Midbrain (tissue), 1 donor: ENCODE data around the gene CATSPERD.
"Not testable (repeated sequence)": the region's sequence is repeated elsewhere in the genome, so short reads cannot be mapped to it uniquely, and the experiment has no call there.

Source experiments
- DNase-seq: peaks from one replicate; lab custom pipeline; 2025; lab: John Stamatoyannopoulos, UW

The CATSPERD gene

GRCh38 chr19:5719274-5719960 is 1.0 kb upstream of the CATSPERD start:
- no peak for DNase-seq

GRCh38 chr19:5727453-5728050 is 7.1 kb downstream of the CATSPERD start:
- no peak for DNase-seq

DNA sequence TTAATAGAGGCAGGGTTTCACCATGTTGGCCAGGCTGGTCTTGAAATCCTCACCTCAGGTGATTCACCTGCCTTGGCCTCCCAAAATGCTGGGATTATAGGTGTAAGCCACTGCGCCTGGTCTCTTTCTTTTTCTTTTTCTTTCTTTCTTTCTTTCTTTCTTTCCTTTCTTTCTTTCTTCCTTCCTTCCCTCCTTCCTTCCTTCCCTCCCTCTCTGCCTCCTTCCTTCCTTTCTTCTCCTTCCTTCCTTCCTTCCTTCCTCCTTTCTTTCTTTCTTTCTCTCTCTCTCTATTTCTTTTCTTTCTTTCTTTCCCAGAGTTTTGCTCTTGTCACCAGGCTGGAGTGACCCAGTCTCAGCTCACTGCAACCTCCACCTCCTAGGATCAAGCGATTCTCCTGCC is 12.7 kb downstream of the CATSPERD start:
- not testable (repeated sequence) for DNase-seq

DNA sequence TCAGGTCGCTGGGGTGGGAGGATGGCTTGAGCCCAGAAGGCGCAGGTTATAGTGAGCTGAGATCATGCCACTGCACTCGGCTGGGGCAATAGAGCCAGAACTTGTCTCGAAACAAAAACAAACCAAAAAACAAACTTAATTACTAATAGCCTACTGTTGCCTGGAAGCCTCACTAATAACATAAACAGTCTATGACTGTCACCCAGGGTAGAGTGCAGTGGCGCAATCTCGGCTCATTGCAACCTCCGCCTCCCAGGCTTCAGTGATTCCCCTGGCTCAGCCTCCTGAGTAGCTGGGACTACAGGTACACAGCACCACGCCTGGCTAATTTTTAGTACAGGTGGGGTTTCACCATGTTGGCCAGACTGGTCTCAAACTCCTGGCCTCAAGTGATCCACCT is 18.0 kb downstream of the CATSPERD start:
- DNase-seq: no peak

- no peak for DNase-seq
Measured at GRCh38 chr19:5742051-5742450, 21.6 kb downstream of the CATSPERD start.

- no peak for DNase-seq
Measured at GRCh38 chr19:5743630-5744029, 23.2 kb downstream of the CATSPERD start.

DNA sequence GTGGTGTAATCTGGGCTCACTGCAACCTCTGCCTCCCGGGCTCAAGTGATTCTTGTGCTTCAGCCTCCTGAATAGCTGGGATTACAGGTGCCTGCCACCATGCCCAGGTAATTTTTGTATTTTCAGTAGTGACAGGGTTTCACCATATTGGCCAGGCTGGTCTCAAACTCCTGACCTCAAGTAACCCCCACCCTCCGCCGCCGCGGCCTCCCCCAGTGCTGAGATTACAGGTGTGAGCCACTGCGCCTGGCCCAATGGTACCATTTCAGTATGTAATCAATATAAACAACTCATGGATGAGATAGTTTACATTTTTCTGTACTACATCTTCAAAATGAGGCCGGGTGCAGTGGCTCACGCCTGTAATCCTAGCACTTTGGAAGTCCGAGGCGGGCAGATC is 24.6 kb downstream of the CATSPERD start:
- not testable (repeated sequence) for DNase-seq

GRCh38 chr19:5748920-5749319 is 28.5 kb downstream of the CATSPERD start:
- DNase-seq: not testable (repeated sequence)

DNA sequence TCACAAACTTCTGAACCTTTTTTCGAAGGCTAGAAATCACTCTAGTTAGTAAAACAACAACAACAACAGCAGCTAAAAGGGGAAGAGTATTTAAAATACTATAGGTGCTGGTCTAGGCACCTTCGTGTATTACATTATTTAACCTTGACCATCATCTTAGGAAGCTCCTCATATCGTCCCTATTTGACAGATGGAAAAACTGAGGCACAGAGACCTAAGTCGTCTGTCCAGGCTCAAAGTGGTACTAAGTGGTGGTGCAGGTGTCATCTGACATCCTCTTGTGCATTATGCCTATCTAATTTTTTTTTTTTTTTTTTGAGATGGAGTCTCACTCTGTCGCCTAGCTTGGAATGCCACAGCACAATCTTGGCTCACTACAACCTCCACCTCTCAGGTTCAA is 29.1 kb downstream of the CATSPERD start:
- DNase-seq: no peak

- DNase-seq: no peak
Measured at GRCh38 chr19:5751709-5752108, 31.3 kb downstream of the CATSPERD start.

DNA sequence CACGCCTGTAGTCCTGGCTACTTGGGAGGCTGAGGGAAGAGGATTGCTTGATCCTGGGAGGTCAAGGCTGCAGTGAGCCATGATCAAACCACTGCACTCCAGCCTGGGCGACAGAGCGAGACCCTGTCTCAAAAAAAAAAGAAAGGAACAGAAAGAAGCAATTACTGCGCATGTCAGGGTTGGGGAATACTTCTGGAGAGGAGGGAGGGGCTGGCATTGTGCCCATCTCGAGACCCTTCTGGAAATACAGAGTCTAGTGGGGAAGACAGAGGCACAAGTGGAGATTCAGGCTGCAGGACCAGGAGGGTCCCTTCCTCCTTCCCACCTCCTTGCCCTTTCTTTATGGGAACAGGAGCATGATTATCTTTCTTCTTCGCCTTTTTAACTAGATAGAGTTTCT is 33.3 kb downstream of the CATSPERD start:
- DNase-seq: no peak

DNA sequence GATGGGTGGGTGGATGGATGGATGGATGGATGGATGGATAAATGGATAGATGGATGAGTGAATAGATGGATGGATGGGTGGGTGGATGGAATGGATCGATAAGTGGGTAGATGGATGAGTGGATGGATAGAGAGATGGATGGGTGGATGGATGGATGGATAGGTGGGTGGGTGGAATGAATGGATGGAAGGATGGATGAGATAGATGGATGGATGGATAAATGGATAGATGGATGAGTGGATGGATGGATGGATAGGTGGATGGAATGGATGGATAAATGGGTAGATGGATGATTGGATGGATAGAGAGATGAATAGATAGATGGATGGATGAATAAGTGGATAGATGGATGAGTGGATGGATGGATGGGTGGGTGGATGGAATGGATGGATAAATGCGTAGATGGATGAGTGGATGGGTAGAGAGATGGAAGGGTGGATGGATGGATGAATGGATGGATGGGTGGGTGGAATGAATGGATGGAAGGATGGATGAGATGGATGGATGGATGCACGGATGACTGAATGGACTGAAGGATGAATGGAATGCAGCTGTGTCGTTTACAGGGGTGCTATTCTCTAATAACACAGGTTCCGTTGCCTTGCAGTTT is 42.3 kb downstream of the CATSPERD start:
- no peak for DNase-seq

DNA sequence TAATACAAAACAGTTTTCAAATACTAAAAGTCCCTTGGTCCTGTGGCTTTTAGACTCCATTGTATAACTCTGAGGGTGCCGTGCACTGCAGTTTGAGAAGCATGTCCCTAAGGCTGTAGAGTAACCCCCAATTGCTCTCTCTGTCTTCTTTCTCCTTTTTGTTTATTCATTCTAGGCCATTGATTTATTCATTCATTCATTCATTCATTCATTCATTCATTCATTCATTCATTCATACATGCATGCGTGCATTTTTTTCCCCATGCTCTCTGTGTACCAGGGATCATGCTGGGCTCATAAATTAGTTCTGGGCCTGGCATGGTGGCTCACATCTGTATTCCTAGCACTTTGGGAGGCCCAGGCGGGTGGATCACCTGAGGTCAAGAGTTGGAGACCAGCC is 44.8 kb downstream of the CATSPERD start:
- no peak for DNase-seq

DNA sequence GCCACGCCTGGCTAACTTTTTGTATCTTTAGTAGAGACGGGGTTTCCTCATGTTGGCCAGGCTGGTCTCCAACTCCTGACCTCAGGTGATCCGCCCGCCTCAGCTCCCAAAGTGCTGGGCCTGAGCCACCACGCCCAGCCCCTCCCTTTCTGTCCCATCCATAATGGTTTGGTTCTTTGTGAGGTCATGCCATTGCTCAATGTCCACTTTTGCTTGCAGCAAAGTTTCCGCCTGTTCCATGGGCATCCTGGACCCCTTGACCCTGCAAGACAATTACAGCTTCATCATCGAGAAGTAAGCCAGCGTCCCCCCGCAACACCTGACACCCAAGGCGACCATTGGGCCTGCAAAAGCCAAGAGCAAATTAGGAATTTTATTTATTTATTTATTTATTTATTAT is 47.5 kb downstream of the CATSPERD start:
- DNase-seq: no peak

DNA sequence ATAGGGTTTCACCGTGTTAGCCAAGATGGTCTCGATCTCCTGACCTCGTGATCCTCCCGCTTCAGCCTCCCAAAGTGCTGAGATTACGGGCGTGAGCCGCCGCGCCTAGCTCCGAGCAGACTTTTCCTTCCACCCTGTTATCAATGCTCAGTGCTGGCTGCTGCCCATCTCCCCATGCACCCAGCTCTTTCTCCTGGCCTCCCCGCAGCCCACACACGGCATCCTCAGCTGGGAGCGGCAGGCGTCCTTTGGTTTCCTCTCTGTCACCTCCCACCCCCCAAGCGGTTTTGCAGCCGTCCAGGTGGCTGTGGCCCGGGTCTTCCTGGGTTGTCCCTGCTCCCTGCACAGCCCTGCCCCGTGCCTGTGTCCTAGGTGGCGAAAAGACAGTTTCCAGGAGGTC is 52.0 kb downstream of the CATSPERD start:
- no peak for DNase-seq

GRCh38 chr19:5773276-5773675 is 52.8 kb downstream of the CATSPERD start:
- DNase-seq: no peak

- no peak for DNase-seq
Measured at GRCh38 chr19:5774921-5775320, 54.5 kb downstream of the CATSPERD start.

GRCh38 chr19:5775668-5776309 is 55.4 kb downstream of the CATSPERD start:
- DNase-seq: no peak

DNA sequence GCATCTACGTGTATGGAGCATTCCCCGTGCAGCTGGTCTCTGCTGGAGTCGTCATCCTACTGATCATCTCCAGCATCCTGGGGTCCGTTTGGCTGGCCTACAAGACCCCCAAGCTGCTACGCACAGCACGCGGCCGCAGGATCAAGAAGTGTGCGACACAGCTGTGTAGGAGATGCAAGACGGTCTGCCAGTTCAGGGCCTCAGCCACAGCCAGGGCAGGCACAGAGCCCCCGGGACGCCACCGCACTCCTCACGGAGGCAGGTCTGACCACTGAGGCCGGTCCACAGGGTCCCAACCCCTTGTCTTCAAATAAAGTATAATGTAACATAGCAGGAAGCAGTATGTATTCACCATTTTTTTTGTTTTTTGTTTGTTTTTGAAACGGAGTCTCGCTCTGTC is 58.0 kb downstream of the CATSPERD start:
- DNase-seq: no peak

GRCh38 chr19:5780916-5781315 is 60.5 kb downstream of the CATSPERD start:
- DNase-seq: not testable (repeated sequence)

GRCh38 chr19:5782322-5782721 is 61.9 kb downstream of the CATSPERD start:
- no peak for DNase-seq

- DNase-seq: no peak
Measured at GRCh38 chr19:5782945-5783919, 62.8 kb downstream of the CATSPERD start.
